PC-9 (cell line): ENCODE measurements around the gene HADHA. TPM values are rescaled to one million over a fixed set of nuclear protein-coding genes. Genes with fewer than 3 reads are reported as not detected.

Source experiments
- BruUV-seq: library from RNA; stranded (reverse); fragments of 400-500 nt; replicated peaks from 2 replicates; lab custom pipeline; 2021; lab: Mats Ljungman, UMichigan
- CTCF ChIA-PET: fragments of 300-600 bp; sonication (Branson Sonifier 250); formaldehyde crosslinking; loops from one replicate; lab custom pipeline; 2022; ENCODE audit warnings: antibody characterized with exemption; lab: Charles Lee
- POLR2A ChIA-PET: fragments of 300-600 bp; sonication (Branson Sonifier 250); formaldehyde crosslinking; loops from one replicate; lab custom pipeline; 2022; ENCODE audit warnings: antibody characterized with exemption; ENCODE audit not compliant: unreplicated experiment; lab: Charles Lee
- DNase-seq, 2 experiments: peaks; one replicate each; pipeline versions ENCODE4 v3.0.0 to v3.0.0-alpha.2; 2015 to 2022; ENCODE audit warnings: mixed read lengths in 1 of 2
- H2AFZ ChIP-seq: fragments of 200-600 bp; sonication (generic); 2 replicates; pipeline ENCODE4 v1.8.1; 2017; ENCODE audit warnings: antibody characterized with exemption
- H3F3A ChIP-seq: fragments of 200-600 bp; sonication (generic); 2 replicates; pipeline ENCODE4 v1.8.1; 2017; ENCODE audit warnings: antibody characterized with exemption, mild to moderate bottlenecking, low read depth; ENCODE audit not compliant: insufficient read depth
- H3K27ac ChIP-seq: fragments of 200-600 bp; sonication (generic); 2 replicates; pipeline ENCODE4 v1.6.1; 2016; ENCODE audit warnings: mixed run types
- H3K27me3 ChIP-seq: fragments of 200-600 bp; sonication (generic); 2 replicates; pipeline ENCODE4 v1.6.1; 2016; ENCODE audit warnings: low read depth, mixed run types; ENCODE audit not compliant: insufficient read depth
- H3K36me3 ChIP-seq: fragments of 200-600 bp; sonication (generic); 2 replicates; pipeline ENCODE4 v1.6.1; 2016; ENCODE audit warnings: low read depth, mixed run types
- H3K4me1 ChIP-seq: fragments of 200-600 bp; sonication (generic); replicated peaks from 2 replicates; pipeline ENCODE4 v1.6.1; 2016; ENCODE audit warnings: mixed run types; ENCODE audit not compliant: insufficient read depth
- H3K4me2 ChIP-seq: fragments of 200-600 bp; sonication (generic); 2 replicates; pipeline ENCODE4 v1.6.1; 2017; ENCODE audit warnings: mixed run types
- H3K4me3 ChIP-seq: fragments of 200-600 bp; sonication (generic); 2 replicates; pipeline ENCODE4 v1.6.1; 2016; ENCODE audit warnings: mixed run types
- H3K79me2 ChIP-seq: fragments of 200-600 bp; sonication (generic); 2 replicates; pipeline ENCODE4 v1.6.1; 2017; ENCODE audit warnings: low read depth, mixed run types
- H3K9me2 ChIP-seq: fragments of 200-600 bp; sonication (generic); 2 replicates; pipeline ENCODE4 v1.8.1; 2017; ENCODE audit warnings: mild to moderate bottlenecking; ENCODE audit not compliant: insufficient read depth
- H3K9me3 ChIP-seq: fragments of 200-600 bp; sonication (generic); 2 replicates; pipeline ENCODE4 v1.8.1; 2016; ENCODE audit warnings: low read depth; ENCODE audit not compliant: insufficient read depth
- H4K20me1 ChIP-seq: fragments of 200-600 bp; sonication (generic); 2 replicates; pipeline ENCODE4 v1.8.1; 2017; ENCODE audit not compliant: insufficient read depth
- CTCF ChIP-seq: fragments of 200-600 bp; sonication (generic); conservative IDR thresholded peaks from 2 replicates; pipeline ENCODE4 v1.6.1; 2017; ENCODE audit warnings: mixed run types, antibody characterized with exemption, mild to moderate bottlenecking, moderate library complexity
- EZH2 ChIP-seq: fragments of 200-600 bp; sonication (generic); IDR thresholded peaks from 2 replicates; pipeline ENCODE4 v1.8.0; 2017; ENCODE audit warnings: antibody characterized with exemption, low read depth
- intact Hi-C: fragments of 100-400 bp; cut with micrococcal nuclease; formaldehyde crosslinking; loops from one replicate; pipeline ENCODE4 v1.10.0; 2022; ENCODE audit not compliant: unreplicated experiment
- total RNA-seq: library from RNA; stranded (reverse); gene quantifications from 2 replicates; pipeline ENCODE4 v1.2.3, GENCODE V29; 2021

HADHA gene
- total RNA-seq, 1 experiment from 2014 or later, result 129 TPM

DNA sequence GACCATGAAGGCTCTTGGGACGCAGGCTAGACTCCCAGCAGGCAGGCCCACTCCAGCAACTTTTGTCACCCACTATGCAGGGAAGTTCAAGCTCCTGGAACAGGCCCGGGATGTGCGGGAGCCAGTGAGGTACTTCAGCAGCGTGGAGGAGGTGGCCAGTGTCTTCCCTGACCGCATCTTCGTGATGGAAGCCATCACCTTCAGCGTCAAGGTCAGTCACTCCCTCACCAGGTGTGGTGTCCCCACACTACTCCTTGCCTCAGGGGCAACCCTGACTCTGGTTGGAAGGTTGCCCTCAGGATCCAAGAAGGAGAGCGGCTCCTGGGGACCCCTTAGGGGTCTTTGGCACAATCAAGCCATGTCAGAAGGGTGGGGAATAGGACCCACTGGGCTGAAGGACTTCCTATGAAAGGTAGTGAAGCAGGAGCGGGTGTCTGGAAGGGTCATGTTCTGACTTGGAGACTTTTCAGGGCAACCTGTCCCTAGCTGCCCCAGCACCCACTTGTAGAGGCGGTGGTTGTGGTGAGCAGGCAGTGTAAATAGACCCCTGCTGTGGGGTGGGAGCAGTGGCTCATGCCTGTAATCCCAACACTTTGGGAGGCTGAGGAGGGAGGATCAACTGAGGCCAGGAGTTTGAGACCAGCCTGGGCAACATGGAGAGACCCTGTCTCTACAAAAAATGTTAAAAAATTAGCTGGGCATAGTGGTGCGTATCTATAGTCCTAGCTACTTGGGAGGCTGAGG is 61.4 kb downstream of the HADHA start:
- H2AFZ ChIP-seq, result no peak overlapping the region
- no peaks in the 10 kb centered on the region for H3K9me2 ChIP-seq
- BruUV-seq, result no TSS peak
- no peaks in the 10 kb centered on the region for H3K27me3 ChIP-seq
- ChIA-PET POLR2A (interaction anchor here (0.6 kb wide), 1 partner anchor 378 kb away, joined by 3 read pairs; no protein-coding TSS in a partner anchor), CTCF (no interaction called here)
- H3K27ac ChIP-seq, result no peak overlapping the region
- no peak overlapping the region for H3K4me2 ChIP-seq
- no peak for DNase-seq
- no peaks in the 10 kb centered on the region for H3K9me3 ChIP-seq
- H3K36me3 ChIP-seq, result no peaks in the 10 kb centered on the region
- intact Hi-C loops, result no loop called here
- H3K79me2 ChIP-seq, result no peaks in the 10 kb centered on the region
- TF ChIP-seq EZH2, result no peak
- no peak for TF ChIP-seq CTCF
- H3K4me1 ChIP-seq, result no peaks in the 10 kb centered on the region
- H3K4me3 ChIP-seq, result no peak overlapping the region
- H3F3A ChIP-seq, result no peaks in the 10 kb centered on the region
- no peaks in the 10 kb centered on the region for H4K20me1 ChIP-seq

- no peaks in the 10 kb centered on the region for H3K4me1 ChIP-seq
- H3K4me2 ChIP-seq, result no peak overlapping the region
- no peak overlapping the region for H2AFZ ChIP-seq
- H3K9me2 ChIP-seq, result no peaks in the 10 kb centered on the region
- no peak for DNase-seq
- no peaks in the 10 kb centered on the region for H3K27me3 ChIP-seq
- H3K4me3 ChIP-seq, result no peak overlapping the region
- CTCF ChIA-PET, result no interaction called here
- TF ChIP-seq EZH2 (no peak), CTCF (no peak)
- no peaks in the 10 kb centered on the region for H3K79me2 ChIP-seq
- no peaks in the 10 kb centered on the region for H3K9me3 ChIP-seq
- POLR2A ChIA-PET, result no interaction called here
- no peak overlapping the region for H3K27ac ChIP-seq
- H3F3A ChIP-seq, result no peaks in the 10 kb centered on the region
- no peaks in the 10 kb centered on the region for H3K36me3 ChIP-seq
- H4K20me1 ChIP-seq, result no peaks in the 10 kb centered on the region
- BruUV-seq, result no TSS peak
- intact Hi-C loops, result no loop called here
Measured at GRCh38 chr2:26182441-26182840, 62.0 kb downstream of the HADHA start.

- TF ChIP-seq CTCF (no peak), EZH2 (no peak)
- H3K4me3 ChIP-seq, result peak overlapping the region; percentile 54; the same call in 1 of the 2 replicates
- no peak overlapping the region for H3K27ac ChIP-seq
- H3K4me2 ChIP-seq, result peak overlapping the region; percentile 69; the same call in 1 of the 2 replicates
- ChIA-PET CTCF (no interaction called here), POLR2A (no interaction called here)
- no peaks in the 10 kb centered on the region for H3K9me2 ChIP-seq
- no peak for DNase-seq
- H3F3A ChIP-seq, result no peaks in the 10 kb centered on the region
- H3K4me1 ChIP-seq, result no peaks in the 10 kb centered on the region
- H2AFZ ChIP-seq, result no peak overlapping the region
- no peaks in the 10 kb centered on the region for H3K27me3 ChIP-seq
- intact Hi-C loops, result no loop called here
- H3K9me3 ChIP-seq, result no peaks in the 10 kb centered on the region
- H4K20me1 ChIP-seq, result no peaks in the 10 kb centered on the region
- H3K79me2 ChIP-seq, result no peaks in the 10 kb centered on the region
- H3K36me3 ChIP-seq, result no peaks in the 10 kb centered on the region
- no TSS peak for BruUV-seq
Measured at GRCh38 chr2:26179446-26179913, 65.0 kb downstream of the HADHA start.
